PC-3 (cell line): ENCODE results near the gene MAP3K5. TPM values are rescaled to one million over a fixed set of nuclear protein-coding genes. Genes with fewer than 3 reads are reported as not detected.

Experiments used
- ATAC-seq: fragments of 200-7000 bp; cut with Tn5 transposase; 2 replicates; pipeline ENCODE4 v1.9.1; 2020; ENCODE audit warnings: mild to moderate bottlenecking, moderate library complexity
- BruUV-seq: library from RNA; stranded (reverse); fragments of 400-500 nt; replicated peaks from 2 replicates; lab custom pipeline; 2021; lab: Mats Ljungman, UMichigan
- CTCF ChIA-PET: fragments of 300-600 bp; sonication (Branson Sonifier 250); formaldehyde crosslinking; loops from one replicate; lab custom pipeline; 2022; ENCODE audit warnings: antibody characterized with exemption; lab: Charles Lee
- POLR2A ChIA-PET: fragments of 300-600 bp; sonication (Branson Sonifier 250); formaldehyde crosslinking; loops from one replicate; lab custom pipeline; 2022; ENCODE audit warnings: antibody characterized with exemption; ENCODE audit not compliant: unreplicated experiment; lab: Charles Lee
- DNase-seq: peaks from one replicate; pipeline ENCODE4 v3.0.0-alpha.2; 2015
- H2AFZ ChIP-seq: fragments of 300-600 bp; sonication (generic); 2 replicates; pipeline ENCODE4 v1.6.0; 2016; ENCODE audit warnings: antibody characterized with exemption, low read length
- H3F3A ChIP-seq: fragments of 300-600 bp; sonication (generic); one replicate; pipeline ENCODE4 v1.6.0; 2017; ENCODE audit warnings: antibody characterized with exemption, low read length, control low read depth, mild to moderate bottlenecking; ENCODE audit not compliant: unreplicated experiment
- H3K27ac ChIP-seq: fragments of 300-600 bp; sonication (generic); 2 replicates; pipeline ENCODE4 v1.5.1; 2016; ENCODE audit warnings: mild to moderate bottlenecking, low read length
- H3K27me3 ChIP-seq: fragments of 300-600 bp; sonication (generic); 2 replicates; pipeline ENCODE4 v1.6.1; 2016; ENCODE audit warnings: low read length, mixed read lengths
- H3K36me3 ChIP-seq: fragments of 300-600 bp; sonication (generic); 2 replicates; pipeline ENCODE4 v1.6.1; 2016; ENCODE audit warnings: low read depth, mixed run types, low read length, mixed read lengths
- H3K4me1 ChIP-seq: fragments of 300-600 bp; sonication (generic); 2 replicates; pipeline ENCODE4 v1.5.1; 2016; ENCODE audit warnings: low read length; ENCODE audit not compliant: insufficient read depth
- H3K4me2 ChIP-seq: fragments of 300-600 bp; sonication (generic); 2 replicates; pipeline ENCODE4 v1.6.0; 2016; ENCODE audit warnings: low read length
- H3K4me3 ChIP-seq: fragments of 300-600 bp; sonication (generic); 2 replicates; pipeline ENCODE4 v1.5.1; 2016; ENCODE audit warnings: mild to moderate bottlenecking, low read length, mixed read lengths
- H3K79me2 ChIP-seq: fragments of 300-600 bp; sonication (generic); 2 replicates; pipeline ENCODE4 v1.6.1; 2017; ENCODE audit warnings: low read length, mixed read lengths
- H3K9ac ChIP-seq: fragments of 300-600 bp; sonication (generic); 2 replicates; pipeline ENCODE4 v1.6.0; 2016; ENCODE audit warnings: mild to moderate bottlenecking, low read length
- H3K9me2 ChIP-seq: fragments of 300-600 bp; sonication (generic); replicated peaks from 2 replicates; pipeline ENCODE4 v1.6.1; 2016; ENCODE audit warnings: mixed run types, low read length, mixed read lengths
- H3K9me3 ChIP-seq: fragments of 300-600 bp; sonication (generic); 2 replicates; pipeline ENCODE4 v1.6.1; 2016; ENCODE audit warnings: low read length, mixed read lengths
- H4K20me1 ChIP-seq: fragments of 300-600 bp; sonication (generic); 2 replicates; pipeline ENCODE4 v1.6.1; 2016; ENCODE audit warnings: low read length, mixed read lengths
- EZH2 ChIP-seq: fragments of 300-600 bp; sonication (generic); IDR thresholded peaks from one replicate; pipeline ENCODE4 v1.6.1; 2017; ENCODE audit warnings: antibody characterized with exemption, mild to moderate bottlenecking, low read length; ENCODE audit not compliant: unreplicated experiment
- EZH2phosphoT487 ChIP-seq: fragments of 300-600 bp; sonication (generic); IDR thresholded peaks from 2 replicates; pipeline ENCODE4 v1.6.1; 2018; ENCODE audit warnings: mild to moderate bottlenecking, antibody characterized with exemption, low read length, borderline replicate concordance
- intact Hi-C: fragments of 100-400 bp; cut with micrococcal nuclease; formaldehyde crosslinking; loops from 2 replicates; pipeline ENCODE4 v1.9.0; 2023
- total RNA-seq: library from RNA; depleted of rRNA; stranded (reverse); fragments of >200 nt; gene quantifications from 2 replicates; pipeline ENCODE4 v1.2.3, GENCODE V29; 2014
- TF ChIP-seq, protein P1 (sequence below): fragments of 300-600 bp; sonication (generic); conservative IDR thresholded peaks from 2 replicates; pipeline ENCODE4 v1.5.1; 2017; ENCODE audit warnings: antibody characterized with exemption, low read depth, mild to moderate bottlenecking, low read length

Gene MAP3K5
- total RNA-seq, 1 experiment from 2014 or later = 4.3 TPM

DNA sequence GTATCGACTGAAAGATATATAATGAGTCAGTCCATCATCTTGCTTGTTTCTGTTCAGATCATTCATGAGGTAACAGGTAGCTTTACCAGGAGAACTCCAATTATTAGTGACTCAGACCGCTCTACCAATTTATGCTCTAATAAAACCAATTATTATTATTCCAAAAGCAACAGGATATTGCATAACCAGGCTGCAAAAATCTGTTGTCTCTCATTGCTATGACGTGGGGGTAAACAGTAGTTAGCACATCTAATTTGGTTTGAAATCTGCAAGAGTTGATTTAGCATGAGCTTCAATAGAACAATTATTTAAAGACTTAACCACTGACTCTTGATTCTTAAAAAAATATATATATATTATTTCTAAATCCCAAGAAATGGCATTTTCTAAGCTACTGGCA lies 151.1 kb downstream of the MAP3K5 start:
- ChIA-PET POLR2A (no interaction called here), CTCF (interaction anchor here (0.6 kb wide), 2 partner anchors 78 to 151 kb away, joined by 3 read pairs; partner anchors contain the start of gene MAP3K5)
- no peak overlapping the region for H3K9ac ChIP-seq
- TF ChIP-seq EZH2phosphoT487 (no peak), EZH2 (no peak)
- TF ChIP-seq, protein P1, sequence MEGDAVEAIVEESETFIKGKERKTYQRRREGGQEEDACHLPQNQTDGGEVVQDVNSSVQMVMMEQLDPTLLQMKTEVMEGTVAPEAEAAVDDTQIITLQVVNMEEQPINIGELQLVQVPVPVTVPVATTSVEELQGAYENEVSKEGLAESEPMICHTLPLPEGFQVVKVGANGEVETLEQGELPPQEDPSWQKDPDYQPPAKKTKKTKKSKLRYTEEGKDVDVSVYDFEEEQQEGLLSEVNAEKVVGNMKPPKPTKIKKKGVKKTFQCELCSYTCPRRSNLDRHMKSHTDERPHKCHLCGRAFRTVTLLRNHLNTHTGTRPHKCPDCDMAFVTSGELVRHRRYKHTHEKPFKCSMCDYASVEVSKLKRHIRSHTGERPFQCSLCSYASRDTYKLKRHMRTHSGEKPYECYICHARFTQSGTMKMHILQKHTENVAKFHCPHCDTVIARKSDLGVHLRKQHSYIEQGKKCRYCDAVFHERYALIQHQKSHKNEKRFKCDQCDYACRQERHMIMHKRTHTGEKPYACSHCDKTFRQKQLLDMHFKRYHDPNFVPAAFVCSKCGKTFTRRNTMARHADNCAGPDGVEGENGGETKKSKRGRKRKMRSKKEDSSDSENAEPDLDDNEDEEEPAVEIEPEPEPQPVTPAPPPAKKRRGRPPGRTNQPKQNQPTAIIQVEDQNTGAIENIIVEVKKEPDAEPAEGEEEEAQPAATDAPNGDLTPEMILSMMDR = no peak
- peaks cover 12% of the 10 kb centered on the region; the same call in 1 of the 2 replicates for H3K4me1 ChIP-seq
- no peaks in the 10 kb centered on the region for H3K27me3 ChIP-seq
- no peak overlapping the region for H3K27ac ChIP-seq
- H3K4me2 ChIP-seq = no peak overlapping the region
- intact Hi-C loops = no loop called here
- H3F3A ChIP-seq = no peaks in the 10 kb centered on the region
- H3K9me2 ChIP-seq = no peaks in the 10 kb centered on the region
- no TSS peak for BruUV-seq
- H3K36me3 ChIP-seq = no peaks in the 10 kb centered on the region
- no peak overlapping the region for H2AFZ ChIP-seq
- ATAC-seq (no peak), DNase-seq (no peak)
- no peaks in the 10 kb centered on the region for H3K9me3 ChIP-seq
- no peak overlapping the region for H3K4me3 ChIP-seq
- no peaks in the 10 kb centered on the region for H4K20me1 ChIP-seq
- no peaks in the 10 kb centered on the region for H3K79me2 ChIP-seq

DNA sequence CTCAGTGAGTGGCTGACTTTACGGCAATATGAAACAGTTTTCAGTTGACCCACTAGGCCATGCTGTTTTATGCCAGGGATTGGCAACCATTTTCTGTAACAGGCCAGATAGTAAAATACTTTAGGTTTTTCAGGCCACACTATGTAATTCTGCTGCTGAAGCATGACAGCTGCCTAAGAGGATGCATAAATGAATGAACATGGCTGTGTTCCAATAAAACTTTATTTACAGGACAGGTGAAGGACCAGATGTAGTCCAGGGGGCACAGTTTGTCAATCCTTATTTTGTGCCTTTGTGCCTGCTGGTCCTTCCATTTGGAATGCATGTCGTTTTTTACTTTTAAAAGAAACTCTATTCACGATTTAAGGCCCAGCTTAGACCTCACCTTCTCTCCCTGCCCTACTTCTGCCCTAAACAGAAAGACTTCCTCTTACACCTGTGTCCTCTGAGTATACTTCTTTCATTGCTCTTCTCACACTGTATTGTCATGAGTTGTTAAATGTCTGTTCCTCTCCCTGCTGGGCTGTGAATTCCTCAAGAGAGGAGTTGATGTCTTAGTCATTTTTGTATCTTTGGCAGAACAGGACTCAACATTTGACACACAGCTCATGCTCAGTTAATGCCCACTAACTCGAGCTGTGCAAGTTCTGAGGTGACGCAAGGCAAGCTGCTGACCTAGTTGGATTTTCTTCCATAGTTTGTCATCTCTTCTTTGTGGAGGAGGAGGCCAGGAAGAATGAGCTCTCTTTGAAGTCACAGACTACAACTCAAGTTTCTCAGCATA lies 152.0 kb downstream of the MAP3K5 start:
- Histone ChIP-seq H3K27ac (no peak overlapping the region), H3K9me3 (no peaks in the 10 kb centered on the region), H3K36me3 (no peaks in the 10 kb centered on the region), H3K9ac (no peak overlapping the region), H3K27me3 (no peaks in the 10 kb centered on the region), H3K79me2 (no peaks in the 10 kb centered on the region), H3K4me3 (no peak overlapping the region), H3K4me1 (peaks cover 12% of the 10 kb centered on the region; the same call in 1 of the 2 replicates), H3K9me2 (no peaks in the 10 kb centered on the region), H2AFZ (no peak overlapping the region), H3F3A (no peaks in the 10 kb centered on the region), H3K4me2 (no peak overlapping the region), H4K20me1 (no peaks in the 10 kb centered on the region)
- ChIA-PET POLR2A (no interaction called here), CTCF (interaction anchor here (0.6 kb wide), 1 partner anchor 152 kb away, joined by 3 read pairs; the partner anchor contains the start of gene MAP3K5)
- BruUV-seq = no TSS peak
- intact Hi-C loops = no loop called here
- TF ChIP-seq EZH2phosphoT487 (no peak), EZH2 (no peak)
- TF ChIP-seq, protein P1 = no peak
- DNase-seq = no peak
- ATAC-seq = no peak

DNA sequence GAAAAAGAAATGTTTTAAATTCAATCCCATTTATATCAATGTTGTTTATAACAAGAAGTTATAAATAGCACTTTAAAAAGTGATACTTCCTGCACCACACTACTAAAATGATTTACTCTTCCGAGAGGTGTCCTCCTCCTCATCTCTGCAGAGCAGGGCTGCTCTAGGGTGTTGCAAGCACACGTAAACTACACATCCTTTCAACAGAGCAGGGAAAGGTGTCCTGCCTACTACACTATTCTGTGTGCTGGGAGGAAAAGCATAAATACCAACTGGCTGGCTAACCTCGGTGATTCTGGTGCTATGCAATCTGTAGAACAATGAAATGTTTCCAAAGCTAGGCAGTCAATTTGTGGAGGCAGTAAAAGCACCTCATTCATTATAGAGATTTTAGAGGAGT lies 152.6 kb downstream of the MAP3K5 start:
- no TSS peak for BruUV-seq
- TF ChIP-seq EZH2phosphoT487 = no peak
- TF ChIP-seq, protein P1 = no peak
- TF ChIP-seq EZH2 = no peak

More for the DNA sequence above, 152.6 kb downstream of the MAP3K5 start:
- ChIA-PET POLR2A (no interaction called here), CTCF (no interaction called here)
- Histone ChIP-seq H2AFZ (no peak overlapping the region), H3K27me3 (no peaks in the 10 kb centered on the region), H3K9me2 (no peaks in the 10 kb centered on the region), H3K4me2 (no peak overlapping the region), H4K20me1 (no peaks in the 10 kb centered on the region), H3K9ac (no peak overlapping the region), H3K9me3 (no peaks in the 10 kb centered on the region), H3K36me3 (no peaks in the 10 kb centered on the region), H3K79me2 (no peaks in the 10 kb centered on the region), H3K4me1 (peaks cover 12% of the 10 kb centered on the region; the same call in 1 of the 2 replicates), H3F3A (no peaks in the 10 kb centered on the region), H3K4me3 (no peak overlapping the region), H3K27ac (no peak overlapping the region)
- no peak for ATAC-seq
- intact Hi-C loops = no loop called here
- DNase-seq = no peak
